K562 (cell line): Measurements from ENCODE around the gene FUZ. TPM values are rescaled to one million over a fixed set of nuclear protein-coding genes. Genes with fewer than 3 reads are reported as not detected.

Experiments used
- ATAC-seq: fragments of 200-7000 bp; cut with Tn5 transposase; 3 replicates; pipeline ENCODE4 v1.9.1; 2020; ENCODE audit warnings: moderate library complexity
- BruUV-seq: library from RNA; stranded (reverse); fragments of 400-500 nt; replicated peaks from 2 replicates; lab custom pipeline; 2021; lab: Mats Ljungman, UMichigan
- CTCF ChIA-PET: fragments of 300-600 bp; formaldehyde crosslinking; extraction: SDS; loops from one replicate; lab custom pipeline; 2021; ENCODE audit warnings: low intra/inter-chr PET ratio; lab: Yijun Ruan, JAX
- POLR2A ChIA-PET: fragments of 300-600, 350-650 bp; sonication (Branson Sonifier 250); formaldehyde crosslinking; extraction: SDS; loops from one replicate; lab custom pipeline; 2021; ENCODE audit warnings: antibody characterized with exemption, inconsistent platforms; lab: Yijun Ruan, JAX
- DNase-seq, 4 experiments: peaks; one replicate each; pipeline versions ENCODE4 v3.0.0 to v3.0.0-alpha.2; 2011 to 2018; ENCODE audit warnings: low spot score in 3 of 4, mixed read lengths in 3 of 4; ENCODE audit errors: extremely low read depth in 1 of 4
- FAIRE-seq: peaks from 2 replicates; lab custom pipeline; 2011; peaks lifted over from hg19 to GRCh38; lab: Jason Lieb, UNC
- H2AFZ ChIP-seq: 2 replicates; pipeline ENCODE4 v1.6.0; 2011; ENCODE audit warnings: low read depth, low read length, control low read depth, inconsistent platforms
- H3K27ac ChIP-seq: fragments of 200-600 bp; 3 replicates; pipeline ENCODE4 v1.8.0; 2011; ENCODE audit warnings: low read depth, mild to moderate bottlenecking, control low read depth, inconsistent platforms, low read length, moderate library complexity, mixed read lengths; ENCODE audit errors: extremely low read depth
- H3K27me3 ChIP-seq, 2 experiments: fragments of 300-600 bp in 1 of 2; 2 replicates in 1 of 2; 3 replicates in 1 of 2; pipeline versions ENCODE4 v1.6.0 to v1.8.0; 2011; ENCODE audit warnings: inconsistent platforms in 2 of 2, low read length in 2 of 2, mild to moderate bottlenecking in 1 of 2, mixed read lengths in 1 of 2, moderate library complexity in 1 of 2; ENCODE audit not compliant: control insufficient read depth in 2 of 2, insufficient read depth in 2 of 2
- H3K36me3 ChIP-seq: fragments of 300-600 bp; 3 replicates; pipeline ENCODE4 v1.8.0; 2011; ENCODE audit warnings: mild to moderate bottlenecking, low read length, inconsistent platforms; ENCODE audit not compliant: control insufficient read depth, insufficient read depth
- H3K4me1 ChIP-seq, 2 experiments: fragments of 200-600 bp in 1 of 2; replicated peaks in 1 of 2; 2 replicates in 1 of 2; 3 replicates in 1 of 2; pipeline versions ENCODE4 v1.5.1 to v1.8.0; 2011; ENCODE audit warnings: inconsistent platforms in 2 of 2, low read length in 2 of 2, mild to moderate bottlenecking in 1 of 2, mixed read lengths in 1 of 2, moderate library complexity in 1 of 2; ENCODE audit not compliant: control insufficient read depth in 2 of 2, insufficient read depth in 2 of 2
- H3K4me2 ChIP-seq: 2 replicates; pipeline ENCODE4 v1.6.1; 2011; ENCODE audit warnings: low read length, control low read depth, inconsistent platforms, mixed read lengths; ENCODE audit not compliant: insufficient read depth
- H3K4me3 ChIP-seq: fragments of 200-600 bp; sonication (generic), shearing (Covaris generic); 2 replicates; pipeline ENCODE4 v1.5.1; 2016; ENCODE audit warnings: control low read depth, inconsistent platforms
- H3K79me2 ChIP-seq: fragments of 200-600 bp; 3 replicates; pipeline ENCODE4 v1.8.0; 2011; ENCODE audit warnings: low read length, inconsistent platforms; ENCODE audit not compliant: control insufficient read depth, insufficient read depth
- H3K9ac ChIP-seq, 2 experiments: 2 replicates each; pipeline versions ENCODE4 v1.6.0 to v1.6.1; 2011; ENCODE audit warnings: low read depth in 2 of 2, low read length in 2 of 2, control low read depth in 1 of 2, inconsistent platforms in 1 of 2, mild to moderate bottlenecking in 1 of 2, mixed read lengths in 1 of 2; ENCODE audit not compliant: insufficient read depth in 1 of 2
- H3K9me1 ChIP-seq: one replicate; pipeline ENCODE4 v1.6.0; 2011; ENCODE audit warnings: inconsistent platforms, mild to moderate bottlenecking, low read length, moderate library complexity; ENCODE audit not compliant: control insufficient read depth, insufficient read depth
- H3K9me3 ChIP-seq: replicated peaks from 2 replicates; pipeline ENCODE4 v1.5.1; 2011; ENCODE audit warnings: low read depth, low read length, inconsistent platforms; ENCODE audit not compliant: control insufficient read depth, insufficient read depth
- H4K20me1 ChIP-seq: replicated peaks from 2 replicates; pipeline ENCODE4 v1.6.1; 2011; ENCODE audit warnings: low read length, inconsistent platforms, mixed read lengths; ENCODE audit not compliant: control insufficient read depth, insufficient read depth
- BACH1 ChIP-seq: fragments of 200-800 bp; sonication (Bioruptor generic); IDR thresholded peaks from 2 replicates; pipeline ENCODE4 v1.6.1; 2016; ENCODE audit warnings: missing genetic modification characterization, missing compliant biosample characterization
- ESRRB ChIP-seq: fragments of 250-450 bp; sonication (Bioruptor Pico); IDR thresholded peaks from 2 replicates; pipeline ENCODE4 v1.5.0; 2020; ENCODE audit warnings: mild to moderate bottlenecking, moderate library complexity, borderline replicate concordance
- FOXM1 ChIP-seq, 2 experiments: fragments of 450-650 bp in 1 of 2; sonication (generic) in 1 of 2; formaldehyde crosslinking in 1 of 2; IDR thresholded peaks; 2 replicates each; pipeline versions ENCODE4 v1.6.1 to v1.9.0; 2017 to 2022; ENCODE audit warnings: low read depth in 2 of 2, mild to moderate bottlenecking in 2 of 2, missing genetic modification reagents in 1 of 2, moderate library complexity in 1 of 2
- MTA2 ChIP-seq: fragments of 450-650 bp; IDR thresholded peaks from 2 replicates; pipeline ENCODE4 v1.6.1; 2016; ENCODE audit warnings: low read depth
- WGBS: fragments of 100-300 bp; shearing (Covaris generic); methylation state at CpG from one replicate; pipeline ENCODE4 v1.1.6; 2016; ENCODE audit warnings: low coverage, mixed read lengths; ENCODE audit not compliant: insufficient coverage; ENCODE audit errors: missing lambda C conversion rate; 5-methylcytosine and 5-hydroxymethylcytosine counted together
- in situ Hi-C: fragments of 300-500 bp; cut with MboI; formaldehyde crosslinking; loops from 4 replicates; pipeline ENCODE4 v1.15.0; 2018; ENCODE audit warnings: inconsistent platforms, mixed read lengths
- intact Hi-C: fragments of 100-400 bp; cut with micrococcal nuclease; formaldehyde crosslinking; loops from 2 replicates; pipeline ENCODE4 v1.14.2; 2022
- polyA plus RNA-seq, 8 experiments: library from polyadenylated mRNA; depleted of rRNA in 4 of 8; stranded (reverse) in 5 of 8; unstranded in 3 of 8; fragments of >200 nt; fragmentation: Nextera tagmentation in 2 of 8; fragmentation: Illumina TruSeq in 1 of 8; extraction: Ambion mirVana in 2 of 8; extraction: Trizol in 1 of 8; gene quantifications; 2 replicates each; pipeline versions ENCODE4 v1.2.1 to v1.2.3, GENCODE V29; 2011 to 2014; ENCODE audit warnings: inconsistent platforms in 1 of 8, missing spikeins in 1 of 8
- total RNA-seq, 7 experiments: library from RNA; depleted of rRNA in 6 of 7; stranded (reverse); fragments of >200 nt in 6 of 7; fragmentation: Illumina TruSeq in 2 of 7; extraction: Trizol in 2 of 7; gene quantifications; 2 replicates each; pipeline versions ENCODE4 v1.2.1 to v1.2.3, GENCODE V29; 2011 to 2021; ENCODE audit warnings: low replicate concordance in 1 of 7
- TF ChIP-seq, protein P1 (sequence below): fragments of 450-650 bp; IDR thresholded peaks from 2 replicates; pipeline ENCODE4 v1.6.1; 2018; ENCODE audit warnings: mild to moderate bottlenecking, low read depth; ENCODE audit not compliant: partially characterized antibody
- TF ChIP-seq, protein P2 (sequence below): fragments of 250-450 bp; sonication (Bioruptor Pico); IDR thresholded peaks from 2 replicates; pipeline ENCODE4 v1.9.0; 2021; ENCODE audit warnings: mild to moderate bottlenecking
- TF ChIP-seq, protein P3 (sequence below): IDR thresholded peaks from 2 replicates; pipeline ENCODE4 v1.6.1; 2014; ENCODE audit warnings: antibody characterized with exemption
- TF ChIP-seq, protein P4 (sequence below): fragments of 450-650 bp; IDR thresholded peaks from 2 replicates; pipeline ENCODE4 v1.6.1; 2018; ENCODE audit not compliant: partially characterized antibody

FUZ gene
- total and polyA plus RNA-seq, 9 of the 15 experiments (the other 6 are each of a cell fraction or from before 2014, with no cell fraction given): 0.17 to 7.6 (median 3.6) TPM; not detected in 1

DNA sequence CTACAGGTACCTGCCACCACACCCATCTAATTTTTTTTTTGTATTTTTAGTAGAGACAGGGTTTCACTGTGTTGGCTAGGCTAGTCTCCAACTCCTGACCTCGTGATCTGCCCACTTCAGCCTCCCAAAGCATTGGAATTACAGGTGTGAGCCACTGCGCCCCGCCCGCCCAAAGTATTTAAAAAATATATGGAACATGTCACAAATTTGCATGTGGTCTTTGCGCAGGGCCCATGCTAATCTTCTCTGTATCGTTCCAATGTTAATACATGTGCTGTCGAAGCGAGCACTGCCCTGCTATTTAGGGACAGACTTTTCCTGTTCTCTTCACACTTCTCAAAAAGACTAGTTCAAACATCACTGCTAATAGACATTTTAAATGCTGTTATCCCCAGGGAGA, 48.8 kb downstream of the FUZ start (continued):
- TF ChIP-seq, protein P1, sequence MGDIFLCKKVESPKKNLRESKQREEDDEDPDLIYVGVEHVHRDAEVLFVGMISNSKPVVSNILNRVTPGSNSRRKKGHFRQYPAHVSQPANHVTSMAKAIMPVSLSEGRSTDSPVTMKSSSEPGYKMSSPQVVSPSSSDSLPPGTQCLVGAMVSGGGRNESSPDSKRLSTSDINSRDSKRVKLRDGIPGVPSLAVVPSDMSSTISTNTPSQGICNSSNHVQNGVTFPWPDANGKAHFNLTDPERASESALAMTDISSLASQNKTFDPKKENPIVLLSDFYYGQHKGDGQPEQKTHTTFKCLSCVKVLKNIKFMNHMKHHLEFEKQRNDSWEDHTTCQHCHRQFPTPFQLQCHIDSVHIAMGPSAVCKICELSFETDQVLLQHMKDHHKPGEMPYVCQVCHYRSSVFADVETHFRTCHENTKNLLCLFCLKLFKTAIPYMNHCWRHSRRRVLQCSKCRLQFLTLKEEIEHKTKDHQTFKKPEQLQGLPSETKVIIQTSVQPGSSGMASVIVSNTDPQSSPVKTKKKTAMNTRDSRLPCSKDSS: no peak
- TF ChIP-seq FOXM1 (IDR thresholded peaks at IDR 0.05; ENCODE audit: low read depth): no peak
- TF ChIP-seq FOXM1 (CRISPR knock-in tag; IDR thresholded peaks at IDR 0.05; ENCODE audit: low read depth): no peak
- TF ChIP-seq BACH1 (tag): no peak
- TF ChIP-seq MTA2: no peak
- TF ChIP-seq, protein P2, sequence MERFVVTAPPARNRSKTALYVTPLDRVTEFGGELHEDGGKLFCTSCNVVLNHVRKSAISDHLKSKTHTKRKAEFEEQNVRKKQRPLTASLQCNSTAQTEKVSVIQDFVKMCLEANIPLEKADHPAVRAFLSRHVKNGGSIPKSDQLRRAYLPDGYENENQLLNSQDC (CRISPR knock-in tag): no peak

DNA sequence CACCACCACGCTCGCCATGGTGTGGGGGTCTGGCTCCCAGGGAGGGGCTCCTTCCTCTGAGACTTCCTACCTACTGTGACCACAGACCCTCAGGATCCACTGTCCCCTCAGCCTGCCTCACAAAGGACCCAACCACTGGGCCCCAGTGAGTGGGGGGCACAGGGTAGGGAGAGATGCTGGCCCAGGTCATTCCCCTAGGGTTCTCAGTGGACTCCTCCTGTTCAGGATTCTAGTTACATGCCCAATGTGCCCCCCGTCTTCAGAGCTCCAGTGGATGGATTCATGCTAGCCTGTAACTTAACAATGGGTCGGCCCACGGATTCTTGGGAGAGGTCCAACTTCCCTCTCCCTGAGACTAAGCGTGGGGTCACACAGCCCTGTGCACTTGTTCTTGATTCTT, 49.9 kb downstream of the FUZ start, which contains the start of gene TSKS:
Gene TSKS (minus strand): TSS at position 77 of the 400 bp plus-strand sequence. CDS start 59 bp downstream, at position 18.
- WGBS: 95% methylated on average over 5 of the region's 6 CpGs
- Histone ChIP-seq H2AFZ (peak within 1 kb of the TSS; percentile 98), H3K36me3 (peaks cover 4% of the 10 kb centered on the region; the same call in 2 of the 3 replicates), H3K9me1 (no peaks in the 10 kb centered on the region), H3K79me2 (peaks cover 19% of the 10 kb centered on the region), H3K9me3 (no peaks in the 10 kb centered on the region), H3K27ac (peak within 1 kb of the TSS; percentile 77), H3K9ac (peak within 1 kb of the TSS; percentile 70 to 82), H3K4me1 (peaks cover 33 to 37% of the 10 kb centered on the region in 2 experiments)
- in situ Hi-C loops: no loop called here
- ATAC-seq: no peak
- TF ChIP-seq, protein P3, sequence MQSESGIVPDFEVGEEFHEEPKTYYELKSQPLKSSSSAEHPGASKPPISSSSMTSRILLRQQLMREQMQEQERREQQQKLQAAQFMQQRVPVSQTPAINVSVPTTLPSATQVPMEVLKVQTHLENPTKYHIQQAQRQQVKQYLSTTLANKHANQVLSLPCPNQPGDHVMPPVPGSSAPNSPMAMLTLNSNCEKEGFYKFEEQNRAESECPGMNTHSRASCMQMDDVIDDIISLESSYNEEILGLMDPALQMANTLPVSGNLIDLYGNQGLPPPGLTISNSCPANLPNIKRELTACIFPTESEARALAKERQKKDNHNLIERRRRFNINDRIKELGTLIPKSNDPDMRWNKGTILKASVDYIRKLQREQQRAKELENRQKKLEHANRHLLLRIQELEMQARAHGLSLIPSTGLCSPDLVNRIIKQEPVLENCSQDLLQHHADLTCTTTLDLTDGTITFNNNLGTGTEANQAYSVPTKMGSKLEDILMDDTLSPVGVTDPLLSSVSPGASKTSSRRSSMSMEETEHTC: no peak
- TF ChIP-seq, protein P4, sequence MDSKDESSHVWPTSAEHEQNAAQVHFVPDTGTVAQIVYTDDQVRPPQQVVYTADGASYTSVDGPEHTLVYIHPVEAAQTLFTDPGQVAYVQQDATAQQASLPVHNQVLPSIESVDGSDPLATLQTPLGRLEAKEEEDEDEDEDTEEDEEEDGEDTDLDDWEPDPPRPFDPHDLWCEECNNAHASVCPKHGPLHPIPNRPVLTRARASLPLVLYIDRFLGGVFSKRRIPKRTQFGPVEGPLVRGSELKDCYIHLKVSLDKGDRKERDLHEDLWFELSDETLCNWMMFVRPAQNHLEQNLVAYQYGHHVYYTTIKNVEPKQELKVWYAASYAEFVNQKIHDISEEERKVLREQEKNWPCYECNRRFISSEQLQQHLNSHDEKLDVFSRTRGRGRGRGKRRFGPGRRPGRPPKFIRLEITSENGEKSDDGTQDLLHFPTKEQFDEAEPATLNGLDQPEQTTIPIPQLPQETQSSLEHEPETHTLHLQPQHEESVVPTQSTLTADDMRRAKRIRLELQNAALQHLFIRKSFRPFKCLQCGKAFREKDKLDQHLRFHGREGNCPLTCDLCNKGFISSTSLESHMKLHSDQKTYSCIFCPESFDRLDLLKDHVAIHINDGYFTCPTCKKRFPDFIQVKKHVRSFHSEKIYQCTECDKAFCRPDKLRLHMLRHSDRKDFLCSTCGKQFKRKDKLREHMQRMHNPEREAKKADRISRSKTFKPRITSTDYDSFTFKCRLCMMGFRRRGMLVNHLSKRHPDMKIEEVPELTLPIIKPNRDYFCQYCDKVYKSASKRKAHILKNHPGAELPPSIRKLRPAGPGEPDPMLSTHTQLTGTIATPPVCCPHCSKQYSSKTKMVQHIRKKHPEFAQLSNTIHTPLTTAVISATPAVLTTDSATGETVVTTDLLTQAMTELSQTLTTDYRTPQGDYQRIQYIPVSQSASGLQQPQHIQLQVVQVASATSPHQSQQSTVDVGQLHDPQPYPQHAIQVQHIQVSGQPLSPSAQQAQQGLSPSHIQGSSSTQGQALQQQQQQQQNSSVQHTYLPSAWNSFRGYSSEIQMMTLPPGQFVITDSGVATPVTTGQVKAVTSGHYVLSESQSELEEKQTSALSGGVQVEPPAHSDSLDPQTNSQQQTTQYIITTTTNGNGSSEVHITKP: peak; percentile 92
- no peak for TF ChIP-seq ESRRB
- TF ChIP-seq, all 486 proteins: peak for 1
- no peak for DNase-seq
- H3K4me3 ChIP-seq: no peak within 1 kb of the TSS
- H3K27me3 ChIP-seq: no peaks in the 10 kb centered on the region
- H4K20me1 ChIP-seq: no peaks in the 10 kb centered on the region
- ChIA-PET POLR2A (interaction anchor here (0.9 to 1.0 kb wide), 2 partner anchors 11 to 67 kb away, joined by 3 to 4 read pairs; no protein-coding TSS in a partner anchor), CTCF (no interaction called here)
- intact Hi-C loops: loop anchor here (5.0 kb wide), 1 partner anchor 171 kb away; the partner anchor contains the start of gene PRR12
- no peak for FAIRE-seq
- BruUV-seq: no TSS peak
- H3K4me2 ChIP-seq: peak within 1 kb of the TSS; percentile 75
